AG04449 (cell line): Measurements from ENCODE around the gene STPG2.

Experiments
- CTCF ChIA-PET: fragments of 350-600 bp; formaldehyde crosslinking; extraction: SDS; loops from one replicate; lab custom pipeline; 2021; ENCODE audit warnings: antibody characterized with exemption; lab: Yijun Ruan, JAX
- POLR2A ChIA-PET: fragments of 400-600, 350-600 bp; formaldehyde crosslinking; extraction: SDS; loops from one replicate; lab custom pipeline; 2020; ENCODE audit warnings: antibody characterized with exemption, inconsistent platforms; lab: Yijun Ruan, JAX
- DNase-seq: peaks from one replicate; pipeline ENCODE4 v3.0.0-alpha.2; 2010; ENCODE audit warnings: low read depth, low spot score
- H3K4me3 ChIP-seq: 2 replicates; pipeline ENCODE4 v1.5.1; 2011; ENCODE audit warnings: low read depth, mild to moderate bottlenecking, control low read depth, low read length
- CTCF ChIP-seq: IDR thresholded peaks from one replicate; pipeline ENCODE4 v1.5.1; 2011; ENCODE audit warnings: mild to moderate bottlenecking, moderate library complexity, low read length, control low read depth, inconsistent platforms; ENCODE audit not compliant: insufficient read depth; ENCODE audit errors: missing control alignments

The STPG2 gene

DNA sequence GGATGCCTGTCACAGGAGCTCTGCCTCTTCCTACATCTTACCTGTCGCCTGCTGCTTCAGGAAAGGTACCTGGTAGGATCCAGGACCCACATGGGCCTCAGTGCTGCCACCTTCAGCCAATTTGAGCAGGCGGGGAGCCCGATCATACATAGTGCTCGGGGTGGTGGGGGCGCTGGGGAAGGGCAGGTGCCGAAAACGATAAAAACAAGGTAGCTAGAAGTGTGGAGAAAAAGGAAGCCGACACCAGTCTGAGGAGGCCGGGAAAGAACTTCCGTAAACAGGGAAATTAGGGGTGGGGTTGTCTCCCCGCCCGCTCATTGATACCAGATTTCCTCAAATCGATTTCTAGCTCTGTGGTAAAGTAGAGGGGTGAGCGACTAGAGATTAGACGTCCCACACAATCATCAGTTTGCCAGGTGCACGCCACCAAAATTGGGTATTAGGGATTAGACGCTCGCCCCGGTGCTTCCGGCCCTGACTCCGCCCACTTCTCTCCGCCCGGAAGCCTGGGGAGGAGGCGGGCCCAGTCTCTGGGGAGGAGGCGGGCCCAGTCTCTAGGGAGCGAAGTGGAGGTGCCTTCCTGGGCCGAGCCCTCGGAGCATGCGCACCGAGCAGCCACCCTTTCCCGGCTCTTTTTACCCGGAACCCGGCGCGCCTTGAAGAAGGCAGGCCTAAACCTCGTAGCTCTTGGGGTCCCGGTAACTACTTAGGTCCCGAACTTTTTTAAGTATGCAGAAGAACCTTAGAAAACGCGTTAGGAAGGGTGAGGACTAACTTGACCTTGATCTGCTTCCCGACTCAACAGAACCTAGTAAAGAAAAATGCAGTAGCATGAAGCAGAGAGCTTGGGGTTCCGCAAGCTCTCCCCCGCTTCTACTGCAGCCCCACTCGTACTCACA lies at the start of gene STPG2:
Gene STPG2 (minus strand): TSS at position 476 of the 899 bp plus-strand sequence.
- H3K4me3 ChIP-seq: peak within 1 kb of the TSS; percentile 74
- TF ChIP-seq CTCF: peak; percentile 34
- POLR2A ChIA-PET: interaction anchor here (0.6 to 0.8 kb wide), 3 partner anchors 118 to 946 kb away, joined by 3 to 4 read pairs (median 3); partner anchors contain the start of genes ADH5 and RAP1GDS1
- CTCF ChIA-PET: interaction anchor here (0.8 to 2.8 kb wide), 6 partner anchors 10 to 1326 kb away, joined by 3 to 7 read pairs (median 3); no protein-coding TSS in a partner anchor
- DNase-seq: peak; percentile 19

- TF ChIP-seq CTCF: no peak
- H3K4me3 ChIP-seq: no peak overlapping the region
- CTCF ChIA-PET: no interaction called here
- DNase-seq: no peak
- POLR2A ChIA-PET: no interaction called here
Measured at GRCh38 chr4:98185279-98185678, 42.0 kb upstream of the STPG2 start.

GRCh38 chr4:98181809-98182208 lies 38.5 kb upstream of the STPG2 start:
- CTCF ChIA-PET: interaction anchor here (1.3 kb wide), 1 partner anchor 18 kb away, joined by 3 read pairs; no protein-coding TSS in a partner anchor

DNA sequence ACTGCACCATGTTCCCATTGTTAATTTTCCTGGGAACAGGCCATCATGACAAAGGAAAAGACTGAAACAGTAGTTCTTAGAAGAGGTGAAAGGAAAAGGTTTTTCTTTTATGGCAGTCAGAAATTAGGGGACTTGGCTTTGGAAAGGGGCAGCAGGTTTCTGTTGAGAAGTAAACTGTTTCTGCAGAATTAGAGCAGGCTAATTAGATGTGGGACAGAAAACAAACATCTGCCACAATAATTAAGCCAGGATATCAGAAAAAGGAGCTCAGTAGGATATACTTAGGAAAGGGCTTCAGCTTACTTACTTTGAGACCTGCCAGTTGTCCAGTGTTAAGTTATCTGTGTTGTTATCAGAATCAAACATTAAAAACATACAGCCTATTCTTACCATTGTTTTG lies 36.7 kb upstream of the STPG2 start:
- ChIA-PET POLR2A (no interaction called here), CTCF (no interaction called here)
- TF ChIP-seq CTCF: no peak
- DNase-seq: no peak
- H3K4me3 ChIP-seq: no peak overlapping the region

More at GRCh38 chr4:98181809-98182208, 38.5 kb upstream of the STPG2 start:
- TF ChIP-seq CTCF: no peak
- no peak for DNase-seq
- POLR2A ChIA-PET: no interaction called here
- no peak overlapping the region for H3K4me3 ChIP-seq

DNA sequence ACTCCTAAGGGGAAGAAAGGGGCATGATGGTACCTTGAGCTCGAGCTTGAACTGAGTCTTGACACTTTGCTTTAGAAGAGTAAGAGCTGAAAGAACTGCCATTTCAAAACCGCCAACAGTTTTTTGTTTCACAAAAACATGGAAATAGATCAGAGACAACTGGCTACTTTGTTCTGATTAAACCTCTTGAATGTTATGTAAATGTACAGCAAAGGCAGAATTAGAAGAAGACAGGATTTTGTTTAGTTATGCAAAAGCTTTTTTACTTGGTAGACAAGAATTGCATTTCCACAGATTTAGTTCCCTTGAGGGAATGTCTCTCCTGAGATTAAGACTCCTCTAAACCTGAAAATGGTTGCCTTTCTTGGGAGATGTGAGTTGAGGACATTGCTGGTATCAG lies 33.3 kb upstream of the STPG2 start:
- TF ChIP-seq CTCF: no peak
- H3K4me3 ChIP-seq: no peak overlapping the region
- POLR2A ChIA-PET: no interaction called here
- CTCF ChIA-PET: no interaction called here
- no peak for DNase-seq

DNA sequence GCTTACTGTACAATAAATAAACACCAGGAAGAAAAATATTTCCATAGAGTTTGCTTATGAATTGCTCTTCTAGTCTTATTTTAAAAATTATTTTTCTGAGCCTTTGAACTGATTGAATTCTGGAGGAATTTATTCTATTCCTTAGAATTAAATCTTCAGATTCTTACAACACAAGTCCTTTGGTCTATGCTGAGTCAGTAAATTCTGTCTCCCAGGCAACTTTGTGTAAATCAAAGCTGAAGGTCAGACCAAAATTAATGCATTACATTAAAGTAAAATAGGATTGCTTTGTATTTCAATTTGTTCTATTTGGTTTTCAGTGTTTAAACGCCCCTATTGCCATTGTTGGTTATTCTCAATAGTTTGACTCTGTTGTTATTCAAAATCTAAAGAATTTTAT lies 26.8 kb upstream of the STPG2 start:
- no peak for DNase-seq
- CTCF ChIA-PET: no interaction called here

More for the DNA sequence above, 26.8 kb upstream of the STPG2 start:
- no peak overlapping the region for H3K4me3 ChIP-seq
- POLR2A ChIA-PET: no interaction called here
- TF ChIP-seq CTCF: no peak
